LNCaP clone FGC (cell line): ENCODE data around the gene SOX12.

Source experiments
- DNase-seq: peaks from one replicate; pipeline ENCODE4 v3.0.0-alpha.2; 2011; ENCODE audit warnings: low read depth
- H3K4me3 ChIP-seq: 2 replicates; pipeline ENCODE4 v1.5.1; 2011; ENCODE audit warnings: mild to moderate bottlenecking, low read depth, low read length, control low read depth
- TF ChIP-seq, protein P1 (sequence below): IDR thresholded peaks from 2 replicates; pipeline ENCODE4 v1.5.1; 2012; ENCODE audit warnings: mild to moderate bottlenecking; ENCODE audit not compliant: control insufficient read depth, insufficient read depth; ENCODE audit errors: extremely low read depth

SOX12 gene

DNA sequence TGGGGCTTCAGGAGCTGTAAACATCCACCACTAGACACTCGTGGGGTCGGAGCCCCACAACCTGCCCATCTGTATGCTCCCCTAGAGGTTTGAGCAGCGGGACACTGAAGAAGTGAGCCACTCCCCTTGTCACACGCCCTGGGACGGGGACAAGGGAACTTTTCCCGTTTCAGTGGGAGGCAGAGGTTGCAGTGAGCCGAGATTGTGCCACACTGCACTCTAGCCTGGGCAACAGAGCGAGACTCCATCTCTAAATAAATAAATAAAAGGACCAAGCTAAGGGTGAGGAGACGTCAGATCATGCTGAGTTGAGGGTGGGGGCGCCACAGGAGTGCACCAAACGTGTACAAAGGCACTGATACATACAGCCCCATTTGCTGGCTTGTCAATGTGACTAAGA is 19.6 kb upstream of the SOX12 start:
- TF ChIP-seq, protein P1, sequence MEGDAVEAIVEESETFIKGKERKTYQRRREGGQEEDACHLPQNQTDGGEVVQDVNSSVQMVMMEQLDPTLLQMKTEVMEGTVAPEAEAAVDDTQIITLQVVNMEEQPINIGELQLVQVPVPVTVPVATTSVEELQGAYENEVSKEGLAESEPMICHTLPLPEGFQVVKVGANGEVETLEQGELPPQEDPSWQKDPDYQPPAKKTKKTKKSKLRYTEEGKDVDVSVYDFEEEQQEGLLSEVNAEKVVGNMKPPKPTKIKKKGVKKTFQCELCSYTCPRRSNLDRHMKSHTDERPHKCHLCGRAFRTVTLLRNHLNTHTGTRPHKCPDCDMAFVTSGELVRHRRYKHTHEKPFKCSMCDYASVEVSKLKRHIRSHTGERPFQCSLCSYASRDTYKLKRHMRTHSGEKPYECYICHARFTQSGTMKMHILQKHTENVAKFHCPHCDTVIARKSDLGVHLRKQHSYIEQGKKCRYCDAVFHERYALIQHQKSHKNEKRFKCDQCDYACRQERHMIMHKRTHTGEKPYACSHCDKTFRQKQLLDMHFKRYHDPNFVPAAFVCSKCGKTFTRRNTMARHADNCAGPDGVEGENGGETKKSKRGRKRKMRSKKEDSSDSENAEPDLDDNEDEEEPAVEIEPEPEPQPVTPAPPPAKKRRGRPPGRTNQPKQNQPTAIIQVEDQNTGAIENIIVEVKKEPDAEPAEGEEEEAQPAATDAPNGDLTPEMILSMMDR, result no peak
- DNase-seq, result no peak
- H3K4me3 ChIP-seq, result no peak overlapping the region

DNA sequence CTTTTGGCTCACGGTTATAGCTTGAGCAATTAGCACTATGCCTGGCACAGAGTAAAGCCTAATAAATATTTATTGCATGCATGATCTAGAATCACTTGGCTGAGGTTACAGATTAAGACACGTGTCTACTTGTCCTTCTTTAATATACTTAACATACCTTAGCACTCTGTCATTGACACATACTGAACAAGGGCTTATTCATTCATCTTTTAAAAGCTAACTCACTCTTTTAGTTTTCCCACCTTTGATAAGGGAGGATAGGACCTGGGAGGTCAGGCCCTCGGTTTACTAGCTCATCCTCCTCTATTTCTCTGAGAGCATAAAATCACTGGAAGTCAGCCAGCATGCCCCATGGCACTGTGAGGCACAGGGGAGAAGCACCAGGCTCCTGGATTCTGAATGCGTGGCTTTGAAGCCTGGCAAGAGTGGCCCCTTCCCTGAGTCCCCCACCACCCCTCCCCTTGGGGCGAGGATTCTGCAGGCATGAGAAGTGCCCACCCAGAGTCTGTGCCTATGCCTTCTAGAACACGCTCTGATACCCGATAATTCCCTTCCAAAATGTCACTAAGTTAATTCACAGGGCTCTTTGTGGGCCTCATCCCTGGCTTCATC is 16.8 kb upstream of the SOX12 start:
- no peak overlapping the region for H3K4me3 ChIP-seq
- DNase-seq, result no peak
- TF ChIP-seq, protein P1, result no peak

DNA sequence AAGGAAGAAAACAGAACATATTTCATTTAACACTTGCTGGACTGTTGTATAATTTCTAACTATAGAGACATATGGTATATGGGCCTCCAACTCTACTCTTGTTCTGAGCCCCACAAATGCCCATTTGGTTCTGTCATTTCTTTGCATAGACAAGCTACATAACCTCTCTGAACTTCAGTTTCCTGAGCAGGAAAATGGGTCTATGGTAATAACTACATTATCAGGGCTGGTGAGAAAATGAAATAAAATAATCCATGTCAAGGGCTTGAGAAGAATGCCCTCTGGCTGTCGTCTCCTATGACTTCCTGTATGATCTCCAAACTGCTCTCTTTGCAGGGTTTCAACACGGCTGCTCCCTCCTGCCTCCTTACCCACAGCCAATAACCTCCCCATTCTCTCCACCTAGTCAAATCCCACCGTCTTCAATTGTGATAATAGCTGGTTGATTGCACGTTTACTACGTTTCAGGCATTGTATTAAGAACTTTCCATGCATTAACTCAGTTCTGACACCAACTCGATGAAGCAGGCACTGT is 16.0 kb upstream of the SOX12 start:
- DNase-seq, result no peak
- TF ChIP-seq, protein P1, result no peak
- H3K4me3 ChIP-seq, result no peak overlapping the region

DNA sequence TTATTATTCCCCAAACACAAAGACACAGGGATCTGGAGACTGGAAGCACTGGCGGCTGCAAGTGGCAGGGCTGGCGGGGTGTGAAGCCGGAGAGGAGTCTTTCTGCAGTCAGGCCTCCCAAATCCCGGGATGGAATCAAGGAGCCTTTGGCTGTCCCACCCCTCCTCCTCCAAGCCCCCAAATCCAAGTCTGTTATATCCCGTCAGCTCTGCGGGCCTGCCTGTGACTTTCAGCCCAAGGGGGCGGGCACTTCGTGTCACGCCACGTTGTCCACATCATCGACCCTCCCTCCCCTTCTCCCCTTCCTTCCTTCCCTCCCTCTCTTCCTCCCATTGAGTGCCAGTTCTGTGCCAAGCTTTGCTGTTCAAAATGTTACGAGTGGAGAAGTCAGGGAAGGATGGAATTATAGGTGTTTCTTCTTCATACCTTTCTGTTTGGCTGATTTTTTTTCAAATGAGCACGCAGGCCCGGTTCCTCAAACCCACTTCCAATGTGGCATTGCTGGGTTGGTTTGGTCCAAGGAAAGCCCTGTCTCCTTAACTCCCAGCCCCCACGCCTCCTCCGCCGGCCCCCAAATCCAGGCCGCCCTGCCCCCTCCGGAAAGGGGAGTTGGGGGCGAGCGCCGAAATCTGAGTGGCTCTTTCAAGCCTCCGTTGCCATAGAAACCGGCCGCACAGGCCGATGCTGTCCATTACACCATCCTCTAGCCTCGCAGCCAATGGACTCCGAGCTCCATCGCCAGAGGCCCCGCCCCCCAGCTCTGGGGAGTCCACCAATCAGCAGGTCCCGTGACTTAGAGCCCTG is 15.3 kb upstream of the SOX12 start:
- H3K4me3 ChIP-seq, result no peak overlapping the region
- TF ChIP-seq, protein P1, result no peak
- DNase-seq, result no peak

DNA sequence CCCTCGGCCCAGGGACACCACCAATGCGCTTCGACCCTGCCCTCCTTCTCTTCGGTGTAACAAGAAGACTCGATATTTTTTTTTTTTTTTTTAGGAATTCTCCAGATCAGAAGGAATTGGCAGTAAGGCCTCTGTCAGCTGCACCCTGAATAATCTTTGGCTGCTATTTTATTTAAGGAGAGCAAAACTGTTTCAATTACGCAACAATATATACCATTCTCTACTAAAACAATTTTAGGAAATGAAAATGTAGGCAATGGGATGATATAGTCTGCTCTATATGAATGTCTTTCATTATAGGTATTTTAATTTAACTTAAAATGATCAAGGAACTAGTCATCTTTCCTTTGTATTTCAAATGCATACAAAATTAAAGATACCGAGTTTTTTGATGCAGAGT is 14.7 kb upstream of the SOX12 start:
- H3K4me3 ChIP-seq, result no peak overlapping the region
- TF ChIP-seq, protein P1, result no peak
- DNase-seq, result no peak

DNA sequence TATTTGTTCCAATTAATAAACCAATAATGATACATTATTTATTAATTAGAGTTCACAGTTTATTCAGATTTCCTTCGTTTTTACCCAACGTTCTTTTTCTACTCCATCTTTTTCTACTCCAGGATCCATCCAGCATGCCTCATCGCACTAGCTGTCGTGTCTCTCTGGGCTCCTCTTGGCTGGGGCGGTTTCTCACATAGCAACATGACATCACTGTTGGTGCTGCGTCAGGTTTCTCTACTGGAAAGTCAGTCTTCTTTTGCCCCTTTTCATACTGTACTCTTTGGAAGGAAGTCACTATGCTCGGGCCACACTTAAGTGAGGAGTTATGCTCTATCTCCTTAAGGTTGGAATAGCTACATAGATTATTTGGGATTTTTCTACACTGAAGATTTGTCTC is 13.7 kb upstream of the SOX12 start:
- H3K4me3 ChIP-seq, result no peak overlapping the region
- TF ChIP-seq, protein P1, result no peak
- DNase-seq, result no peak
